Keratinocyte (primary cell): Measurements from ENCODE around the gene RER1. TPM values are rescaled to one million over a fixed set of nuclear protein-coding genes. Genes with fewer than 3 reads are reported as not detected.

Experiments used
- DNase-seq: peaks from one replicate; pipeline ENCODE4 v3.0.0-alpha.2; 2011; ENCODE audit warnings: low read depth, missing footprints, low spot score
- FAIRE-seq: peaks from 2 replicates; lab custom pipeline; 2011; peaks lifted over from hg19 to GRCh38; lab: Jason Lieb, UNC
- H2AFZ ChIP-seq: 2 replicates; pipeline ENCODE4 v1.6.0; 2012; ENCODE audit warnings: low read length, control low read depth, inconsistent platforms; ENCODE audit not compliant: control insufficient read depth
- H3K27ac ChIP-seq: 2 replicates; pipeline ENCODE4 v1.5.1; 2011; ENCODE audit warnings: low read length; ENCODE audit not compliant: control insufficient read depth, insufficient read depth
- H3K27me3 ChIP-seq: 3 replicates; pipeline ENCODE4 v1.6.0; 2011; ENCODE audit warnings: low read length; ENCODE audit not compliant: control insufficient read depth, insufficient read depth; ENCODE audit errors: extremely low read depth
- H3K36me3 ChIP-seq, 2 experiments: 2 replicates in 1 of 2; 3 replicates in 1 of 2; pipeline ENCODE4 v1.5.1; 2011; ENCODE audit warnings: low read length in 2 of 2, mild to moderate bottlenecking in 1 of 2; ENCODE audit not compliant: control insufficient read depth in 2 of 2, insufficient read depth in 2 of 2; ENCODE audit errors: extremely low read depth in 1 of 2
- H3K4me1 ChIP-seq: 3 replicates; pipeline ENCODE4 v1.5.1; 2011; ENCODE audit warnings: low read length; ENCODE audit not compliant: control insufficient read depth, insufficient read depth; ENCODE audit errors: extremely low read depth
- H3K4me2 ChIP-seq: 3 replicates; pipeline ENCODE4 v1.6.0; 2011; ENCODE audit warnings: low read depth, low read length; ENCODE audit not compliant: control insufficient read depth, insufficient read depth; ENCODE audit errors: extremely low read depth
- H3K4me3 ChIP-seq, 3 experiments: fragments of 200-600 bp in 1 of 3; sonication (generic) in 1 of 3; 2 replicates in 2 of 3; 3 replicates in 1 of 3; pipeline ENCODE4 v1.5.1; 2011 to 2016; ENCODE audit warnings: low read length in 3 of 3, mild to moderate bottlenecking in 3 of 3, control low read depth in 2 of 3, inconsistent platforms in 1 of 3, low read depth in 1 of 3, mixed read lengths in 1 of 3, mixed run types in 1 of 3, moderate library complexity in 1 of 3; ENCODE audit not compliant: control insufficient read depth in 2 of 3, insufficient read depth in 2 of 3; ENCODE audit errors: extremely low read depth in 1 of 3
- H3K79me2 ChIP-seq: 2 replicates; pipeline ENCODE4 v1.6.0; 2012; ENCODE audit warnings: low read length; ENCODE audit not compliant: control insufficient read depth, insufficient read depth
- H3K9ac ChIP-seq: 3 replicates; pipeline ENCODE4 v1.6.0; 2011; ENCODE audit warnings: low read length; ENCODE audit not compliant: control insufficient read depth, insufficient read depth; ENCODE audit errors: extremely low read depth
- H3K9me1 ChIP-seq: 3 replicates; pipeline ENCODE4 v1.6.0; 2011; ENCODE audit warnings: low read length; ENCODE audit not compliant: control insufficient read depth, insufficient read depth; ENCODE audit errors: extremely low read depth
- H3K9me3 ChIP-seq: 2 replicates; pipeline ENCODE4 v1.5.1; 2012; ENCODE audit warnings: low read depth, low read length; ENCODE audit not compliant: control insufficient read depth
- H4K20me1 ChIP-seq: 3 replicates; pipeline ENCODE4 v1.6.0; 2011; ENCODE audit warnings: low read length; ENCODE audit not compliant: control insufficient read depth, insufficient read depth; ENCODE audit errors: extremely low read depth
- EZH2 ChIP-seq: IDR thresholded peaks from one replicate; pipeline ENCODE4 v1.6.1; 2012; ENCODE audit warnings: inconsistent platforms, mild to moderate bottlenecking, low read length, moderate library complexity
- dilution Hi-C: fragments of 300-500 bp; cut with MboI; formaldehyde crosslinking; loops from one replicate; pipeline ENCODE4 v1.7.0; 2020; ENCODE audit warnings: low sequenced_read_pairs; ENCODE audit not compliant: extremely low pct_ligation_motif_present
- polyA plus RNA-seq, 5 experiments: library from polyadenylated mRNA; depleted of rRNA in 3 of 5; stranded (reverse) in 3 of 5; stranded (forward) in 1 of 5; unstranded in 1 of 5; fragments of >200 nt; gene quantifications; 1 replicate in 1 of 5; 2 replicates in 3 of 5; 3 replicates in 1 of 5; pipeline versions ENCODE4 v1.2.1 to v1.2.3, GENCODE V29; 2011 to 2012; ENCODE audit warnings: missing spikeins in 2 of 5, low read depth in 1 of 5, low replicate concordance in 1 of 5
- TF ChIP-seq, protein P1 (sequence below), 3 experiments: IDR thresholded peaks in 1 of 3; conservative IDR thresholded peaks in 1 of 3; optimal IDR thresholded peaks in 1 of 3; 2 replicates in 2 of 3; 3 replicates in 1 of 3; pipeline versions ENCODE3 to v1.5.1; 2011; ENCODE audit warnings: low read length in 3 of 3, mild to moderate bottlenecking in 3 of 3, moderate library complexity in 2 of 3, control low read depth in 1 of 3, inconsistent platforms in 1 of 3; ENCODE audit not compliant: insufficient read depth in 2 of 3; ENCODE audit errors: extremely low read depth in 1 of 3

The RER1 gene
- polyA plus RNA-seq, 1 donor (not counting 4 experiments of a cell fraction or from before 2014, with no cell fraction given) = 297 TPM

DNA sequence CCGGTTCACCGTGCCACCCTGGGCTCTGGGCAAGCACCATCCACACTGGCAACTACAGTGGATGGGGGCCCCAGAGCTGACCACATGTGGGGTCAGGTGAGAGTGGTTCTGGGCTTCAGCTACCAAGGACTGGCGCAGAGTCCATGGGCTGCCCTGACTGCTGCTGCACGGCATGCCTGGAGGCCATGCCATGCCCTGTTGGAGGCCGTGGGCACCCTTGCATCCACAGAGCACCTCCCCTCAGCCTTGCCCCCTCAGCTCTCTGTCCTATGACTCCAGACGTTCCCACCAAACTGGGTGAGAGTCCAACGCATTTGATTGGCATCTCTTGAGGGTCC is 15.7 kb upstream of the RER1 start:
- Histone ChIP-seq H2AFZ (no peak overlapping the region), H3K27me3 (peaks cover 25% of the 10 kb centered on the region), H3K9me3 (no peaks in the 10 kb centered on the region), H3K4me2 (no peak overlapping the region), H3K4me1 (no peaks in the 10 kb centered on the region), H4K20me1 (no peaks in the 10 kb centered on the region), H3K4me3 (no peak overlapping the region), H3K79me2 (no peaks in the 10 kb centered on the region), H3K9me1 (no peaks in the 10 kb centered on the region), H3K27ac (no peak overlapping the region), H3K9ac (no peak overlapping the region), H3K36me3 (no peaks in the 10 kb centered on the region)
- DNase-seq (no peak), FAIRE-seq (no peak)
- no peak for TF ChIP-seq EZH2
- TF ChIP-seq, protein P1, sequence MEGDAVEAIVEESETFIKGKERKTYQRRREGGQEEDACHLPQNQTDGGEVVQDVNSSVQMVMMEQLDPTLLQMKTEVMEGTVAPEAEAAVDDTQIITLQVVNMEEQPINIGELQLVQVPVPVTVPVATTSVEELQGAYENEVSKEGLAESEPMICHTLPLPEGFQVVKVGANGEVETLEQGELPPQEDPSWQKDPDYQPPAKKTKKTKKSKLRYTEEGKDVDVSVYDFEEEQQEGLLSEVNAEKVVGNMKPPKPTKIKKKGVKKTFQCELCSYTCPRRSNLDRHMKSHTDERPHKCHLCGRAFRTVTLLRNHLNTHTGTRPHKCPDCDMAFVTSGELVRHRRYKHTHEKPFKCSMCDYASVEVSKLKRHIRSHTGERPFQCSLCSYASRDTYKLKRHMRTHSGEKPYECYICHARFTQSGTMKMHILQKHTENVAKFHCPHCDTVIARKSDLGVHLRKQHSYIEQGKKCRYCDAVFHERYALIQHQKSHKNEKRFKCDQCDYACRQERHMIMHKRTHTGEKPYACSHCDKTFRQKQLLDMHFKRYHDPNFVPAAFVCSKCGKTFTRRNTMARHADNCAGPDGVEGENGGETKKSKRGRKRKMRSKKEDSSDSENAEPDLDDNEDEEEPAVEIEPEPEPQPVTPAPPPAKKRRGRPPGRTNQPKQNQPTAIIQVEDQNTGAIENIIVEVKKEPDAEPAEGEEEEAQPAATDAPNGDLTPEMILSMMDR (optimal IDR thresholded peaks at IDR 0.05 in 1 of 3, IDR thresholded peaks at IDR 0.05 in 1 of 3, conservative IDR thresholded peaks at IDR 0.05 in 1 of 3; ENCODE audit: extremely low read depth in 1 of 3, insufficient read depth in 2 of 3, low read length in 3 of 3) = no peak
- dilution Hi-C loops = no loop called here

GRCh38 chr1:2376261-2376741 is 15.3 kb upstream of the RER1 start:
- Histone ChIP-seq H3K79me2 (no peaks in the 10 kb centered on the region), H3K4me1 (no peaks in the 10 kb centered on the region), H4K20me1 (no peaks in the 10 kb centered on the region), H3K4me3 (no peak overlapping the region), H2AFZ (no peak overlapping the region), H3K4me2 (no peak overlapping the region), H3K36me3 (no peaks in the 10 kb centered on the region), H3K9ac (no peak overlapping the region), H3K27me3 (peaks cover 25% of the 10 kb centered on the region), H3K9me1 (no peaks in the 10 kb centered on the region), H3K27ac (no peak overlapping the region), H3K9me3 (no peaks in the 10 kb centered on the region)
- DNase-seq = no peak
- no peak for FAIRE-seq
- TF ChIP-seq, protein P1 (optimal IDR thresholded peaks at IDR 0.05 in 1 of 3, IDR thresholded peaks at IDR 0.05 in 1 of 3, conservative IDR thresholded peaks at IDR 0.05 in 1 of 3; ENCODE audit: extremely low read depth in 1 of 3, insufficient read depth in 2 of 3, low read length in 3 of 3) = no peak
- no peak for TF ChIP-seq EZH2
- dilution Hi-C loops = no loop called here
